ENCODE measurements around the gene IL17REL. TPM values are rescaled to one million over a fixed set of nuclear protein-coding genes. Genes with fewer than 3 reads are reported as not detected.

Gene IL17REL
- polyA plus RNA-seq, 1 donor from 2014 or later, result not detected

DNA sequence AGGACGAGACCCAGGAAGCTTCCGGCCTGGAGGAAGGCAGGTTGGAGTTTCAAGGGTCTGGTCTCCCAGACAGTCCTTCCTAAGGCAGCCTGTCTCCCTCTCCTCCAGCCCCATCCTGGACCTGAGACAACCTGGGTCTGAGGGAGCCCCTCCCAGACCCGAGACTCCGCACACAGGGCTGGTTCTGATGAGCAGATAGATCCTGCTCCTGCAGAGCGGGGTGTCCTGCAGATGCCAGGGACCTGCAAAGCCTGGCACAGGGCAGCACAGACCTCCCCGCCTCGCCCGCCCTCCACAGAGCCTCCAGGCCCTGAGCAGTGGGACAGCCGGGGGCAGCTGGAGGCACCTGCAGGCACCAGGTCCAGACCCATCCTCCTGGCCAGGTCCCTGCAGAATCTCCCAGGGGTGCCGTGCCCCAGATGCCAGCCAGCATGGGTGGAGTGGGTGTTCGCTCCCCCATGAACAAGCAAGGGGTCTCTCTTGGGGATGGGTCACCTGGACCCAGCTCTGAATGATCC, 44.2 kb downstream of the IL17REL start:
- peaks cover 15 to 21% (median 15%) of the 10 kb centered on the region in 3 donors for H3K4me1 Mint-ChIP-seq
- peak overlapping the region in 2 of 4 donors; percentile 27 to 88 for H3K4me3 Mint-ChIP-seq
- peak overlapping the region; percentile 67 to 100 (median 93) for H3K27ac Mint-ChIP-seq
- H3K9me3 Mint-ChIP-seq, result no peaks in the 10 kb centered on the region
- H3K36me3 Mint-ChIP-seq, result peaks cover 7% of the 10 kb centered on the region
- peaks cover 7% of the 10 kb centered on the region for H3K27me3 Mint-ChIP-seq

DNA sequence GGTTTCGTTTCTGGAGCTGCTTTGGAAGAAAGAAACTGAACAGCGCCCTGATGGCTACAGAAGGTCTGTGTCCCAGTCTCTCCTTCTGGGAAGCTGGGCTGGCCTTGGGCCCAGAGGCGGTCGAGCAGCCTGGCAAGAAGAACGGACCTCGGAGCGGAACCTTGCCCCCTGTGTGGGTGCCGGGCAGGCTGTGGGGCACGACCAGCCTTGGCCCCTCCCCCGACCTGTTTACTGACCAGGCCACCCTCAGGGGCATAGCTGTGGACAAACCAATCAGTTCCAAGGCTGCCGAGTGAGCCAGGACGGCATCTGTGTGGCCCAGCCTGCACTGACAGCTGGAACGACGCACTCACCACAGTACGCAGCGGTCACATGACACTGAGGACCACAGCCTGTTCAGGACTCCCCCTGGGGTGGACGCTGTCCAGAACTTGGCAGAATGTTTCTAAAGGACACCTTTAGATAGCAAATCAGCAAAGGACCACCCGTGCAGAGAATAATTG, 44.8 kb downstream of the IL17REL start:
- Mint-ChIP-seq H3K4me3 (peak overlapping the region in 2 of 4 donors; percentile 81 to 88), H3K27ac (peak overlapping the region; percentile 67 to 100 (median 93)), H3K27me3 (peaks cover 7% of the 10 kb centered on the region), H3K9me3 (no peaks in the 10 kb centered on the region), H3K4me1 (peaks cover 15 to 23% (median 15%) of the 10 kb centered on the region in 3 donors), H3K36me3 (peaks cover 8% of the 10 kb centered on the region)

DNA sequence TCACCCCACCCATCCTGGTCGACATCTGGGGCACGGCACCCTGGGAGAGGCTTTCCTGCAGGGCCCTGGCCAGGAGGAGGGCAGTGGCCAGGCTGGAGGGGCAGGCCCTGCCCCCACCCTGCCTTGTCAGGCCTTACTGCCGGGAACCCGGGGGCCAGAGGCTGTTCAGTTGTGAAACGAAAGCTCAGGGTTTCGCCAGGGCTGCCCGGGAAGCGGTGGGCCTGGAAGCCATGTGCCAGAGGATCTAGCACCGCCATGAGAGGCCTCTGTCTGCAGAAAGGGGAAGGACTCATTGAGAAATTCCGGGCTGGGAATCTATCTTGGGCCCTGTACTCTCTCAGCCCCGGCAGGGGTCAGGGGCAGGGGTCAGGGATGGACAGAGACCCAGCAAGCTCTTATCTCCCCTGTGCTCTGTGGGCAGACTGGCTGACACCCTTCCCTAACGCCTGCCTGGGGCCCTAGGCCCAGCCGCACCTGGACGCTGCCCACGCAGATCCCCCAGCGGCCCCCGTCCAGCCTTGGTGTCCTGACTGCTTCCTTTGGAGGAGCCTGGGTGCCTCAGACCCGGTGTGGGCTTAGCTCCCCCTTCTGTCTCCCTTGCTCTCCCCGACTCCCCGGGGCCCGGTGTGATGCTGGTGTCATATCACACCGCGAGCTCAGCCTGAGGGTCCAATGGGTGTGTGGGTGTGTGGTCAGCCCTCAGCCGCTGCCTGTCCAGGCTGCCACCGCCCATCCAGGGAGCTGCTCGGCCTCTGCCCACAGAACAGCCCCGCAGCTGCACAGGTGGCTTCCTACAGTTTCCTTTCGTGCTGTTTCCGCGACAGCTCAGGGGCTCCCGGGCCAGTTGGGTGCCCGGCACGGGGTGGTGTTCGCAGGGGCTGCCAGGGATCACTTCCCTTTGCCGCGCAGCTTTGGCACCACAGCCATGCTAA, 45.5 kb downstream of the IL17REL start:
- no peaks in the 10 kb centered on the region for H3K9me3 Mint-ChIP-seq
- peaks cover 10% of the 10 kb centered on the region for H3K36me3 Mint-ChIP-seq
- peak overlapping the region; percentile 67 to 100 (median 93) for H3K27ac Mint-ChIP-seq
- peaks cover 7% of the 10 kb centered on the region for H3K27me3 Mint-ChIP-seq
- peak overlapping the region in 3 of 4 donors; percentile 30 to 88 (median 81) for H3K4me3 Mint-ChIP-seq
- peaks cover 15 to 23% (median 15%) of the 10 kb centered on the region in 3 donors for H3K4me1 Mint-ChIP-seq

DNA sequence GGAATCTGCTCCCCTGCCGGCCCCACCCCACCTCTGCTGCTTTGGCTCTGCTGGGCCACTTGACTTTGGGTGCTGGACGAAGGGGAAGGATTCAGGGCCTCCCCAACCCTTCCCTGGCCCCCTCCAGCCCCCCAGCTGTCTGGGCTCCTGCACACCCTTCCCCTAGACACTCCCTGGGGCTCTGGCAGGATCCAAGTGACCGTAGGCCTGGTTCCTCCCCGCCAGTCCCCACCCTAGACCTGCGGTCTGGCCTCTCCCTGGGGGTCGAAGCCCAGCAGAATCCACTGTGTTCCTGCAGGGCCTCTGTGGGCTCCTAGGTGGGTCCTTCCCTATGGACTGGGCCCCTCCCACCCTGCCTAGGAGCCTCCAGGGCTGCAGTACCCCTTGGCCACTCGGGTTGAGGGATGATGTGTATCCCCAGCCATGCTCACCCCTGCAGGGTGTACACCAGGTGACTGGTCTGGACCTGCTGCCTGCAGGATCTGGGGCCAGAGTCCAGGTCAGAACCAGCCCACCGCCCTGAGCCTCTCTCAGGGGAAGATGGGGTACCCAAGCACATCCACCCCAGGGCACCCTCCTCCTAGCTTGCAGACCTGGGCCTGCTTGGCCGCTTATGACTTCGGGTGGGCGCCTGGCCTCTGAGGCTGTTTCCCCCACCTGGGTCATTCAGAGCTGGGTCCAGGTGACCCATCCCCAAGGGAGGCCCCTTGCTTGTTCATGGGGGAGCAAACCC, 46.4 kb downstream of the IL17REL start:
- peaks cover 7% of the 10 kb centered on the region for H3K27me3 Mint-ChIP-seq
- peaks cover 15 to 25% (median 15%) of the 10 kb centered on the region in 3 donors for H3K4me1 Mint-ChIP-seq
- H3K36me3 Mint-ChIP-seq, result peaks cover 10% of the 10 kb centered on the region
- H3K4me3 Mint-ChIP-seq, result peak overlapping the region in 1 of 4 donors; percentile 88
- H3K9me3 Mint-ChIP-seq, result no peaks in the 10 kb centered on the region
- H3K27ac Mint-ChIP-seq, result peak overlapping the region; percentile 46 to 100 (median 93)

DNA sequence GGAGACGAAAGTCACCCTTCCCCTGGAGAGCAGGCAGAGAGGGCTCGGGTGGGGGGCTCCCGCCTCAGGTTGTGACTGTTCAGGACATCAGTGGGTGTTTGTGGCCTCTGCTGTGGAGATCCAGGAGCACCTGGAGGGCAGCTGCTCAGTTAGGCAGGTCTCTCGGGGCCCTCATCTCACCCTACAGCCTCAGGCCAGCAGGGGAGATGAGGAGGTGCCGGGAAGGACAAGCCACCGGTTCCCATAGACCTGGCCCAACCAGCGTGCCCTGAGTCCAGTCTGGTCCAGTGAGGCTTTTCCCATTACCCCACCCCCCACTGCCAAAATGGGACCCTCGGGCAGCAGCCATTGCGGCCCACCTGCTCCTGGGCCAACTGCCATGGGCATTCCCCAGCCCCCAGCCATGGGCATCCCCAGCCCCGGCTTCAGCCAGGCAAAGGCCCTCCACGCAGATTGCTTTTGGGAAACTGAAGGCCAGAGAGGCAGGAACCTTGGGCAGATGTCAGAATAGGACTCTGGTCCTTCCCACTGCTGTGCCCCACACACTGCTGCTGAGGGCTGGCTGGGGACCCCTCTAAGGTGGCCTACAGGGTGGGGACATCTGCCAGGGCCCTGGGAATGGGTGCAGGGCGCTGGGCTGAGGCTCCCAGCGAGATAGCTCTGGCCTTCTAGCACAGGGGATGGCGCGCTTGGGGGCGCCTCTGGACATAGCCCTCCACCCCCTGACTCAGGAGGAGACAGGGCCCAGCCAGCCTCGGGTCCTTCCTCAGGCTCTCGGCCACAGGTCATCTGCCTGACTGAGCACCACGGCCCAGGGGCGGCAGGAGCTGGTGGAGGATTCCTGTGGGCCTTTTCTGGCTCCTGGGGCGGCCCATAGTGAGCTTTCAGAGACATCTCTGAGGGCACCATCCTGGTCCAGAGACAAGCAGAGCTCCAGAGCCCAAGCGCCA, 47.2 kb downstream of the IL17REL start:
- H3K4me3 Mint-ChIP-seq, result peak overlapping the region in 1 of 4 donors; percentile 97
- H3K9me3 Mint-ChIP-seq, result no peaks in the 10 kb centered on the region
- H3K27ac Mint-ChIP-seq, result peak overlapping the region; percentile 81 to 100 (median 97)
- H3K4me1 Mint-ChIP-seq, result peaks cover 10 to 21% (median 15%) of the 10 kb centered on the region in 3 donors
- H3K36me3 Mint-ChIP-seq, result peaks cover 10% of the 10 kb centered on the region
- H3K27me3 Mint-ChIP-seq, result peaks cover 2% of the 10 kb centered on the region

DNA sequence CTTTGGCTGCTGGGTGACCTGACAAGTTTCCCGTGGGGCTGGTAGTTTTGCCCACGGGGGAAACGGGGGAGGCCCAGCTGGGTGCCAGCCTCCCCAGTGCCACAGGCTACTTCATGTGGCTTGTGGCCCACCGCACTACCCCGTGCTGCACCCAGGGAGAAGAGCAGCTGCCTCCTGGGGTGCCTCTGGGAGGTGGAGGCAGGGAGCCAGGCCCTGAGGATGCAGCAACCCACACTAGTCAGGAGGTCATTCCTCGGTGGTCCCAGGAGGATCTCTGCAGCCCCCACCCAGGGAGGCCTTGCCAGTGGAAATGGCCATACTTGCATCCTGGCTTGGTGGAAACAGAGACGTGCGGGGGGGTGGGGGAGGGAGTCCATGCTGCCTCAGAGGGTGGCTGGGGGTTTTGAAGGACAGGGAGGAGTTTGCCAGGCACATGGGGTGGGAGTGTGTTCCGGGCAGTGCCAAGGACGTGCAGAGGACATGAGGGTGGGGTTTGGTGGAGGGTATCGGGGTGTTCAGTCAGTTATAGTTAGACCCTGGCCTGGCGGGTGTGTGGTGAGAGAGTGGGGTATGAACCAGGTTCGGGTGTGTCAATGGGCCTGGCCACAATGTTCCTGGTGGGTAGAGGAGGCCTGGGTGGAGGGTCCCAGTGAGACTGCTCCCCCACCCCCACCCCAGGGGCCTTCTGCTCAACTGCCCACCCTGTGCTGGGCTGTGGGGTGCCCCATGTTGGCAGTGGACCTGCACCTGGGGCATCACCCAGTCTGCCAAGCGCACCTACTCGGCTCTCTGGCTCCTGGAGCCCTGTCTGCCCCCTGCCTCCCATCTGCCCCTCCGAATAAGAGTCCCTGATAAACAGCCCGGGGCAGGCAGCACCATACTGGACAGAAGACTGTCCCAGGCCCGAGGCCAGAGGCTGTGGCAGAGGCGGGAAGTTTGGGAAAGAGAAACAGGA, 48.2 kb downstream of the IL17REL start:
- peak overlapping the region in 2 of 4 donors; percentile 84 to 97 for H3K4me3 Mint-ChIP-seq
- H3K4me1 Mint-ChIP-seq, result peaks cover 12 to 21% (median 15%) of the 10 kb centered on the region in 3 donors
- peaks cover 10% of the 10 kb centered on the region for H3K36me3 Mint-ChIP-seq
- H3K27me3 Mint-ChIP-seq, result peaks cover 1% of the 10 kb centered on the region
- H3K9me3 Mint-ChIP-seq, result no peaks in the 10 kb centered on the region
- peak overlapping the region; percentile 83 to 100 (median 97) for H3K27ac Mint-ChIP-seq

DNA sequence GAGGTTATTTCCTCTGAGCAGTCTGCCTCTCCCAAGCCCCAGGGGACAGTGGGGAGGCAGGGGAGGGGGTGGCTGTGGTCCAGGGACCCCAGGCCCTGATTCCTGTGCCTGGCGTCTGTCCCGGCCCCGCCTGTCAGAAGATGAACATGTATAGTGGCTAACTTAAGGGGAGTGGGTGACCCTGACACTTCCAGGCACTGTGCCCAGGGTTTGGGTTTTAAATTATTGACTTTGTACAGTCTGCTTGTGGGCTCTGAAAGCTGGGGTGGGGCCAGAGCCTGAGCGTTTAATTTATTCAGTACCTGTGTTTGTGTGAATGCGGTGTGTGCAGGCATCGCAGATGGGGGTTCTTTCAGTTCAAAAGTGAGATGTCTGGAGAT, 48.9 kb downstream of the IL17REL start:
- H3K4me1 Mint-ChIP-seq, result peaks cover 12 to 21% (median 15%) of the 10 kb centered on the region in 3 donors
- peak overlapping the region; percentile 61 to 97 (median 84) for H3K4me3 Mint-ChIP-seq
- peak overlapping the region; percentile 83 to 100 (median 97) for H3K27ac Mint-ChIP-seq

DNA sequence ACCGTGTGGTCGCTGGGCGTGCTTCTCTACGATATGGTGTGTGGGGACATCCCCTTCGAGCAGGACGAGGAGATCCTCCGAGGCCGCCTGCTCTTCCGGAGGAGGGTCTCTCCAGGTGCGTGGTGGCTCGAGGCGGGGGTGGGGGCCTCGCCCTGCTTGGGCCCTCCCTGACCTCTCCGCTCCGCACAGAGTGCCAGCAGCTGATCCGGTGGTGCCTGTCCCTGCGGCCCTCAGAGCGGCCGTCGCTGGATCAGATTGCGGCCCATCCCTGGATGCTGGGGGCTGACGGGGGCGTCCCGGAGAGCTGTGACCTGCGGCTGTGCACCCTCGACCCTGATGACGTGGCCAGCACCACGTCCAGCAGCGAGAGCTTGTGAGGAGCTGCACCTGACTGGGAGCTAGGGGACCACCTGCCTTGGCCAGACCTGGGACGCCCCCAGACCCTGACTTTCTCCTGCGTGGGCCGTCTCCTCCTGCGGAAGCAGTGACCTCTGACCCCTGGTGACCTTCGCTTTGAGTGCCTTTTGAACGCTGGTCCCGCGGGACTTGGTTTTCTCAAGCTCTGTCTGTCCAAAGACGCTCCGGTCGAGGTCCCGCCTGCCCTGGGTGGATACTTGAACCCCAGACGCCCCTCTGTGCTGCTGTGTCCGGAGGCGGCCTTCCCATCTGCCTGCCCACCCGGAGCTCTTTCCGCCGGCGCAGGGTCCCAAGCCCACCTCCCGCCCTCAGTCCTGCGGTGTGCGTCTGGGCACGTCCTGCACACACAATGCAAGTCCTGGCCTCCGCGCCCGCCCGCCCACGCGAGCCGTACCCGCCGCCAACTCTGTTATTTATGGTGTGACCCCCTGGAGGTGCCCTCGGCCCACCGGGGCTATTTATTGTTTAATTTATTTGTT, 49.6 kb downstream of the IL17REL start:
- peaks cover 10% of the 10 kb centered on the region for H3K36me3 Mint-ChIP-seq
- H3K4me3 Mint-ChIP-seq, result peak overlapping the region; percentile 77 to 97 (median 86)
- peak overlapping the region; percentile 83 to 100 (median 97) for H3K27ac Mint-ChIP-seq
- H3K27me3 Mint-ChIP-seq, result no peaks in the 10 kb centered on the region
- no peaks in the 10 kb centered on the region for H3K9me3 Mint-ChIP-seq
- H3K4me1 Mint-ChIP-seq, result peaks cover 12 to 21% (median 15%) of the 10 kb centered on the region in 3 donors

More for the DNA sequence above, 48.9 kb downstream of the IL17REL start:
- Mint-ChIP-seq H3K36me3 (peaks cover 10% of the 10 kb centered on the region), H3K27me3 (no peaks in the 10 kb centered on the region), H3K9me3 (no peaks in the 10 kb centered on the region)

DNA sequence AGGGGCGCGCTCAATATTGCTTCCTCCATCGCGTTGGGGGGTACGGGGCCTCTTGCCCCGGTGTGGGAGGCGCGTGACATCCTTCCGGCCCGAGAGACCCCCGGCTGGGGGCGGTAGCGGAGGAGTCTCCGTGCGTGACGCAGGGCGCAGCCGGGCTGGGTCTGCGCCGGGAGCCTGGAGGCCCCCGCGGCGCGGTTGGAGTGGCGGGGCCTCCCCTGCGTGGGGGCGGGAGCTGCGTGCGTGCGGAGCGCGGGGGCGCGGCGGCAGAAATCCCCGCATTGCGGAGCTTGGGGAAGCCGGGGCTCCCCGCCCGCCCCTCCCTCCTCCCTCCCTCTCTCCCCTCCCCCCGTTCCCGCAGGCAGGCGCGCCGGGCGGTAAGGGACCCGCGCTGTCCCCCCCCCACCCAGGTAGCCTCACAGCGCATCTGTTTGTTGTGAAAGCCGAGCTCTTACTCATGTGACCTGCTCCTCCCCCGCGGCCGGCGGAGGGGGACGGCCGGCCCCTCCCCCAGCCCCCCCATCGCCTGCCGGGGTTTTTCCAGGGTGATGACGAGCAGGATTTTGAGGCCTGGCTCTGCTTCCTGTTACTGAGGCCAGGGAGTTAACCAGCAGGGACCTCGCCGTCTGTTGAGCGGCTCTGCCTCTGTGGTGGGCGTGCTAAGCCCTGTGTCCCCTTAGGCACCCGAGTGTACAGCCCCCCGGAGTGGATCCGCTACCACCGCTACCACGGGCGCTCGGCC, 50.4 kb downstream of the IL17REL start:
- H3K9me3 Mint-ChIP-seq, result no peaks in the 10 kb centered on the region
- peak overlapping the region; percentile 87 to 97 (median 92) for H3K4me3 Mint-ChIP-seq
- peaks cover 10% of the 10 kb centered on the region for H3K36me3 Mint-ChIP-seq
- peaks cover 7 to 16% (median 7%) of the 10 kb centered on the region in 3 donors for H3K4me1 Mint-ChIP-seq
- H3K27ac Mint-ChIP-seq, result peak overlapping the region; percentile 95 to 100 (median 97)
- H3K27me3 Mint-ChIP-seq, result no peaks in the 10 kb centered on the region

DNA sequence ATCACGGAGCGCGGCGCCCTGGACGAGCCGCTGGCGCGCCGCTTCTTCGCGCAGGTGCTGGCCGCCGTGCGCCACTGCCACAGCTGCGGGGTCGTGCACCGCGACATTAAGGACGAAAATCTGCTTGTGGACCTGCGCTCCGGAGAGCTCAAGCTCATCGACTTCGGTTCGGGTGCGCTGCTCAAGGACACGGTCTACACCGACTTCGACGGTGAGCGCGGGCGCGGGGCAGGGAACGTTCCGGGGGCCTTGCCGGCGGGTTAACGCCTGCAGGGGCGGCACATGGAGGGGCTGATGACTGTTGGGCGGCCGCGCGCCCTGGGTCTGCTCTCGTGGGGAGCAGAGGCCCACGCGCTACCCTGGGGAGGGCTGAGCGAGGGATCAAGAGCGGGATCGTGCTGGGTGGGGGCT, 51.0 kb downstream of the IL17REL start:
- H3K9me3 Mint-ChIP-seq, result no peaks in the 10 kb centered on the region
- peaks cover 5 to 14% (median 7%) of the 10 kb centered on the region in 3 donors for H3K4me1 Mint-ChIP-seq
- H3K4me3 Mint-ChIP-seq, result peak overlapping the region; percentile 87 to 97 (median 92)
- no peaks in the 10 kb centered on the region for H3K27me3 Mint-ChIP-seq
- H3K36me3 Mint-ChIP-seq, result peaks cover 10% of the 10 kb centered on the region
- H3K27ac Mint-ChIP-seq, result peak overlapping the region; percentile 94 to 100 (median 95)

DNA sequence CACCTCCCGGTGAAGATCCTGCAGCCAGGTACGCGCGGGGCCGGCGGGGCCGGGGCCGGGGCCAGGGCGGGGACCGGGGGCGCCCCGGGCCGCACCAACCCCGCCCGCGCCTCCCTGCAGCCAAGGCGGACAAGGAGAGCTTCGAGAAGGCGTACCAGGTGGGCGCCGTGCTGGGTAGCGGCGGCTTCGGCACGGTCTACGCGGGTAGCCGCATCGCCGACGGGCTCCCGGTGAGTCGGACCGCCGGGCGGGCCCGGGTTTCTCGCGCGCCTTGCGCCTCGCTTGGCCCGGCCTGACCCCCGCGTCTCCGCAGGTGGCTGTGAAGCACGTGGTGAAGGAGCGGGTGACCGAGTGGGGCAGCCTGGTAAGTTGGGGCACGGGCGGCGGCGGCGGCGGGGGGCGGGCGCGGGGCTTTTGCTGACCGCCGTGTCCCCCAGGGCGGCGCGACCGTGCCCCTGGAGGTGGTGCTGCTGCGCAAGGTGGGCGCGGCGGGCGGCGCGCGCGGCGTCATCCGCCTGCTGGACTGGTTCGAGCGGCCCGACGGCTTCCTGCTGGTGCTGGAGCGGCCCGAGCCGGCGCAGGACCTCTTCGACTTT, 51.5 kb downstream of the IL17REL start:
- no peaks in the 10 kb centered on the region for H3K9me3 Mint-ChIP-seq
- no peaks in the 10 kb centered on the region for H3K27me3 Mint-ChIP-seq
- H3K27ac Mint-ChIP-seq, result peak overlapping the region; percentile 94 to 100 (median 95)
- peaks cover 5 to 14% (median 7%) of the 10 kb centered on the region in 3 donors for H3K4me1 Mint-ChIP-seq
- peaks cover 10% of the 10 kb centered on the region for H3K36me3 Mint-ChIP-seq
- peak overlapping the region; percentile 87 to 97 (median 92) for H3K4me3 Mint-ChIP-seq

Data from IgD-negative memory B cell (primary cell).